ENCODE results near the gene ASPSCR1.

The ASPSCR1 gene

DNA sequence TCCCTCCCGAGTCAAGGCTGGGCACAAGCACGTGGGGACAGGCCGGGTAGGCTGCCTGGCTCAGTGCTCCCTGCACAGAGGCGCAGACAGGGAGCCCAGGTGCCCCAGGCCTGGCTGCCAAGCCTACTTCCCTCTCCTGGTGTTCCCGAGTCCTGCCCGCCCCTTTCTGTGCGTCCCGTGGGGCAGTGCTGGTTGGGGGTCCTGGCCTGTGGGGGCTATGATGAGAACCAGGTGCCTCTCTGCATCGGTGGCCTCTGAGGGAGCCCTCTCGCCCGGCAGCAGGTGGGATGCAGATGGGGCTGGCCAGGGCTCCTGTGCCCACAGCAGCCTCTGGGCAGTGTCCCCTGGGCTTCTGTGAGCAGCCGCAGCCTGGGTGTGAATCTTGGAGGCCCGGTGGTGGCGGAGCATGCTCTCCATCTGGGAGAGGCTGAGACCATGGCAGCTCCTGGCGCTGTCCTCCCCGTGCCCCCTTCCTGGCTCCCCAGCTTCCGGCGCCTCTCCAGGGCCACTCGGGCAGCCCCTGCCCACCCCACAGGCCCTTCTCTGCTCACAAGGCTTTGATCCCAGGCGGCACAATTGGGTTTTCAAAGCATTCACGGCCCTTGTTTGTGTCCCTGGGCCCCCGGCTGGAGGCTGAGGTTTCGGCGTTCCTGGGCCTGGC lies 38.0 kb downstream of the ASPSCR1 start:
- DNase-seq, result no peak

DNA sequence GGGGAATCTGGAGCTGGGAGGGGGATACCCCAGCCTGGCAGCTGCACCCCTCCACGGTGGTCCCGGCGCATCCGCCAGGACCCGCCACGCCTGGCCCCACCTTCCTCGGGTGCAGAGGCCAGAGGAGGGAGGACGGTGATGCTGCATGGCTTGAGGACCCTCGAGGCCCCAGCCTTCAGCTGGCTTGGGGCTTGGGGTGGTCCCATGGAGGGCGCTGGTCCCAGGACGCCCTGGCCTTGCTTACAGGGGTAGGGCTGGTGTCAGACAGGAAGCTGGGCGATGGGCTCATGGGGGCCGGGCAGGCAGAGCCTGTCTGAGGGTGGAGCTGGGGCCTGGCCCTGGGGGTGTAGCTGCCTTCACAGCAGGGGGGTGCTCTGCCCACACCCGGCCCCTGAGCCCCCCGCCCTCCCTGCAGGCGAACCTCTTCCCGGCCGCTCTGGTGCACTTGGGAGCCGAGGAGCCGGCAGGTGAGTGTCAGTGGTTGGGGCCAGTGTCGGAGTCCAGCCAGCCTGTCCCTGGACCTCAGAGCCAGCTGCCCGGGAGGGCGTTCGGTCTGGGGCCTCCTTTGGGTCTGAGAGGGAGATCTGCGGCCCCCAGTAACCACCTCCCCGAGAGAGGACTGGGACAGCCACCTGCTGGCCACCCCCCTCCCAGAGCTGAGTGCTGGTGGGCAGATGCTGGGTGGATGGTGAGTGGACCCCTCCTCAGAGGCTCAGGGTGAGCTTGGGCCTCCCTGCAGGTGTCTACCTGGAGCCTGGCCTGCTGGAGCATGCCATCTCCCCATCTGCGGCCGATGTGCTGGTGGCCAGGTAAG lies 38.8 kb downstream of the ASPSCR1 start:
- no peak for DNase-seq

DNA sequence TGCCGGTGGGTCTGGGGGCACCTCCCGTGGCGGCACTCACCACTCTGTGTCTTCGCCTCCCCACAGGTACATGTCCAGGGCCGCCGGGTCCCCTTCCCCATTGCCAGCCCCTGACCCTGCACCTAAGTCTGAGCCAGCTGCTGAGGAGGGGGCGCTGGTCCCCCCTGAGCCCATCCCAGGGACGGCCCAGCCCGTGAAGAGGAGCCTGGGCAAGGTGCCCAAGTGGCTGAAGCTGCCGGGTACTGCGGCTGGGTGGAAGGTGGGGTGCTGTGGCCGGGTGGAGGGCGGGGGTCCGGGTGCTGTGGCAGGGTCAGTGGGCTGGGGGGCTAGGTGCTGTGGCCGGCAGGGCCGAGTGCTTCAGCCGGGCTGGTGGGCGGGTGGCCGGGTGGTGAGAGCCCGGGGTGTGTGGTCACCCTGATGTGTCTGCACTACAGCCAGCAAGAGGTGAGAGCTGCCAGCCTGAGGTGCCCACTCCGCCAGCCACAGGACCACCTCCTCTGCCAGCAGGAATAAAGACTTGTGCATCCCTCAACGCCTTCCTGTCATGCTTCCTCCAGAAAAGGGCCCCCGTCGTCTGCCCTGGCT lies 39.5 kb downstream of the ASPSCR1 start:
- no peak for DNase-seq

DNA sequence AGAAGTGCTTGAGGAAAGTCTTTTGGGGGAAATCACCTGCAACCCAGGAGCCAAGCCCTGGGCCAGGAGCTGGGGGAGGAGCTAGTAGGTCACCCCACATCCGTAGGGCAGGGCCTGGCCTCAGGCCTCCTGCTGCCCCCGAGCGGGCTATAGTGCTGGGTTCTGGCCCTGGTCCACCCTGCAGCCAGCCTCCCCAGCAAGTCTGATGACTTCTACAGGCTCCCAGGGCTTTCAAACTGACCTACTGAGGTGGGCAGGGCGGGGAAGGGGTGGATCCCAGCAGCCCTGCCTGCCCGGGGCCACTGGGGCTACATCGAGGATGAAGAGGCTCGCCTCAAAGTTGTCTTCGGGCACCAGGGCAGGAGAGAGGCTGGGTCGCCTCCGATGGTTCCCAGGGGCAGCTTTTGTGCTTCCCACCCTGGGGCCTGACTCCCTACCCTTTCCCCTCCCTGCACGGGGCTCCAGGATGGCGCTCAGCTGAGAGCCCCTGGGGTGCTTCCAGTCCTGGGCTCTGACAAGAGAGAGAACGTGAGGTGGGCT lies 40.3 kb downstream of the ASPSCR1 start:
- DNase-seq, result no peak

DNA sequence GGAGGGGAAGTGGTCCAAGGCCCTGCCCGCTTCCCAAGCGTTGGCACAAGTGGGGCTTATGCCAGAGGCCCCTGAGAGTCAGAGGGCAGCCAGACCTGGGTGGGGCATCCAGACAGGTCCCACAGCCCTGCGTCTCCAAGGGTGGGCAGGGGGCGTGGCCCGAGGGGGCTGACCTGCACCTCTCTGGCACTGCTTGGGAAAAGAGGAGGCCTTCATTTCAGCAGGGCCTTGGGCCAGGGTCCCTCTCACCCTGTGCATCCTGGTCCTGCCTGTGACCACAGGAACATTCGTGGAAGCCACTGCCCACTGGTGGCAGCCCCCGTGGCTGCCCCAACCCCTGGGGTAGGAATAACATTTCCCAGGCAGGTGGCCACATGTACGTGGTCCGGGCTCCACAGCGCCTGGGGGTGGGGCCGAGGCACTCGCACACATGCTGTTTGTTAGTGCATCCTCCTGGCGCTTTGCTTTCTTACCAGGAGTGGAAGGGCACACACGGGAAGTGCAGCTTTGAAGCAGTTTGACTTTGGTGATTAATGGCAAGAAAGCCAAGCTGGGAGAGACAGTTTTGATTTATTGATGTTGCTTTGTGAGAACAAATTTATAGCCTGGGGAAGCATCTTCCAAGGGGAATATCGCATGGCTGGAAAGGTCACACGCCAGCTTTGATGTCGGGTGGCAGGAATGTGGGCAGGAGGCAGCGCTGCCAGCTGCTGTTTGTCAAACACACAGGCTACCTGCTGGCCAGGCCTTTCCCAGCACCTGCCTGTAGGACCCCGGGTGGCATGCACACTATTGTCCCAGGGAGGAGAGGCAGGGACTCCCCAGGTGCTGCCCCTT lies 40.9 kb downstream of the ASPSCR1 start:
- DNase-seq, result no peak

DNA sequence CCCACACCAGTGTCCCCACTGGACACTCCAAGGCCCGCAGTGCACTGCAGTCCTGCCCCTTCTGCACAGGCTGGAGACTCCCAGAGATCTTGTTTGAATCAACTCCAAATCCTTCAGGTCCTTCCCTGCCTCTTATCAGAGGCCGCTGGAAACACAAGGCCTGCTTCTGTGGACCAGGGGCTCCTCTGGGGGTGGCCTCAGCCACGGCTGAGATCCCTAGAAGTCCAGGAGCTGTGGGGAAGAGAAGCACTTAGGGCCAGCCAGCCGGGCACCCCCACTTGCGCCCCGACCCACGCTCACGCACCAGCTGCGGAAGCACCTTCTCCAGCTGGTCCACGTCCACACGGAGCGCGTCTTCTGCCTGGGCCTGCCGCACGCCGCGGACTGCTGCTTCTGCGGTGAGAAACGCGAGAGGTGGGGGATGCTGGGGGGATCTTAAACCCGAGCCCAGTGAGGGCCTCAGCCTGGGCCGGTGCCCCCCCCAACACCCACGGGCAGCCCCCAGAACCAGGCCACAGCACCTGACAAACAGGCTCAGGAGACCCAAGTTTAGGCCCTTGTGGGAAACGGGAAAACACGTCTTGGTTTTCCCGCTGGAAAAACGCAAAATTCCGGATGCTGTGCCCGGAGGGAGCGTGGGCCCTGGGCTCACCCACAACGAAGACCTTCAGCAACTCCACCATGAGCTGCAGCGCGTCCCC lies 41.7 kb downstream of the ASPSCR1 start:
- DNase-seq, result no peak

DNA sequence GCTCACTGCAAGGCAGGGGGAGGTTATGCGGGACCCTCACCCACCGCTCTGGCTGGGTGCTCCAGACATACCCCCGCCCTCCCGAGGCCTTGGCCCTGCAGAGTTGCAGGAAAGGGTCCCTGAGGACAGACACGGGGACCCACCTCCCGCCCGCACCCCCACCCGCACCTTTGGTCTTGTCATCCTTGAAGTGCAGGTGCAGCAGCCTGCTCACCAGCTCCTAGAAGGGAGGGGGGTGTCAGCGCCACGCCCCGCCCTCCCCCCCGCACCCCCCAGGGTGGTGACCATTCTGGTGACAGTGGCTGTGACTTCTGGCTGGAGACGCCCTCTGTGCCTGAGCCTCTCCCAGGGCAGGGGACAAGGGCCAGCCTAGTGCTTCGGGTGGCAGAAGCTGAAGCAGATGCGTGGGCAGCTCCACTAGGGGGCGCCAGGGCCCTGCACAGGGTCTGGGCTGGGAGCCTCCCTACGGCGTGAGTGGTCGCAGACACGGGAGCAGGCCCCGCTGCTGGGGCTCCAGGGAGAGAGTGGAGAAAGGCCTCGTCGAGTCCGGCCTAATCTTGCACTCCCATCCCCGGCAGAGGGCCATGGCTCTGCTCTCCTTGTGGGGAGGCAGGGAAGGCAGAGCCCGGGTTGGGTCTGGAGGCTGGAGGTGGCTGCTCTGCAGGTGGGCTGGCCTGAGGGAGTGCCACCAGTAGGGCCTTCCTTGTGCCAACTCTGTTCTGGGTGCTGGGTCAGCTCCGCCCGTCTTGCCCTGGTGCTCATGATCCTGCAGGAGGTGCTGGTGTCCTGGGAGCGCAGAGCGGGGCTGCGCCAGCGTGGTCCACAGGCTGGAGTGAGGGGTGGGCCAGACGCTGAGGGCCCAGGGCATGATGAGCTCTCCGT lies 42.5 kb downstream of the ASPSCR1 start:
- peak; percentile 60 for DNase-seq

DNA sequence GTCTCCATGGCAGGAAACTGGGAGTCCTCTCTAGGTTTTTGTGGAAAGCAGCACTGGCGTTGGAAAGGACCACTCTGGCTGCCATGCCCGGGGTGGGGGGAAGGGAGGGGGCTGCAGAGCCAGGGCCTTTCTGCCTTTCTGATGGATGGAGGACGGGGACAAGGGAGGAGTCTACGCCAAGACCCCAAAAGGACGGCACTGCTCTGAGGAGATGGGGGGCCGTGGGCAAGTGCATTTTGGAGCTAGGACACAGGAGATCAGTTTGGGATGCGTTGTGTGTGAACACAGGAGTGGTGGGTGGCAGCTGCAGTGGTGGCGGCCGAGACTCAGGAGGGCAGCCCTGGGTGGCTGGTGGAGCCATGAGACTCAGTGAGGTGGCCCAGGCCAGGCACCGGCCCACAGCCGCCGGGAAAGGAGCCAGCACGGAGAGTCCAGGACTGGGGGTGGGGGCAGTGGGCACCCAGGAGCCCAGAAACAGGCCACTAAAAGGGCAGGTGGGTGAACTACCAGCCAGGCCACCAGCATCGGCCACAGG lies 43.2 kb downstream of the ASPSCR1 start:
- DNase-seq, result no peak

DNA sequence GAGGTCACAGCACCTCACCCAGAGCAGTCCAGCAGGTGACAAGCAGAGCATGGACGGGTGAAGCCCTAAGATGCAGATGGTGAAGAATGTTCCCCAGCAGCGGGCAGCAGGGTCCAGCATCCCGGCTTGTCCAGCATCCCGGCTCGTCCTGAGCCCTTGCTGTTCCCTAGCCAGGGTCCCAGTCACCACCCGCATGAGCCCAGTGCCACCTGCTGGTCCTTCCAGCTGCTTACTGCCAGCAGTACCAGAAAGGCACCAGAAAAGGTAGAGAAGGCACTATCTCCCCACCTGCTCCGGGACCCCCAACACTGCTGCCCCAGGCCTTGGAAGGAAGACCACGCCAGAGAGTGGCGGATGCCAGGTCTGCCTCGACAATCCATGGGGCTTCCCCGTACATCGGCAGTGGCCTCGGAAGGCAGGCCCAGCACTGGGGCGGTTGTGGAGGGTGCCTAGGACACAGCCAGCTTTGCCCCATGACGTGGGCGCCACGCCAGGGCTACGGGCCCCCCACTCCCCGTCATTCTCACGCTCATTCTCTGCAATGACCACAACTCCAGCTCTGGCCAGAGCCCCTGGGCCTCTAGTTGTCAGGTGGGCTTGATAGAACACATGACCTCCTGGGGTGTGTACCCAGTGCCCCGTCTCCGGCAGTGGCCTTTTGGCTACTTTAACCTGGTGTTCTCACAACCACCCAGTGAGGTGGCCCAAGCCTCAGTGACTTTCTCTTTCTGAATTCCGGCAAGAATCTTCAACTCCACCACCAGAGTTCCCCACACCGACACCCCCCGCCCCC lies 43.9 kb downstream of the ASPSCR1 start:
- DNase-seq, result peak; percentile 60

DNA sequence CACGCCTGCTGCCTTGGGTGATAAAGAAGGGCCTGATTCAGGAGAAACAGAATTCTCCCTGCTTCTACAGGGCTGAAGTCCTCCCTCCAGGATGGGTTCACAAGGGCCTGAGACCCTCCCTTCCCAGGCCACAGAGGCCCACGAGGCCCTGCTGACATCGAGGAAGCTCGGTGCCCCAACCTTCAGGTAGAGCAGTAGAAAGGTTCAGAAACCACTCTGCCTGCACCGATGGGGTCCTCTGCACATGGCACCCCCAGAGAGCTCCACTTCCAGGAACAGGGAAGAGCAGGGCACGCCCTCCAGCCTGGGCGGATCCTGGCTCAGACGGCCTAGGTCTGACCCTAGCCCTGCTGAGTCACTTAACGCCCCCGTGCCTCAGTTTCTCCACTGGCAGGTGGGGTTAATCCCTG lies 44.5 kb downstream of the ASPSCR1 start:
- no peak for DNase-seq

DNA sequence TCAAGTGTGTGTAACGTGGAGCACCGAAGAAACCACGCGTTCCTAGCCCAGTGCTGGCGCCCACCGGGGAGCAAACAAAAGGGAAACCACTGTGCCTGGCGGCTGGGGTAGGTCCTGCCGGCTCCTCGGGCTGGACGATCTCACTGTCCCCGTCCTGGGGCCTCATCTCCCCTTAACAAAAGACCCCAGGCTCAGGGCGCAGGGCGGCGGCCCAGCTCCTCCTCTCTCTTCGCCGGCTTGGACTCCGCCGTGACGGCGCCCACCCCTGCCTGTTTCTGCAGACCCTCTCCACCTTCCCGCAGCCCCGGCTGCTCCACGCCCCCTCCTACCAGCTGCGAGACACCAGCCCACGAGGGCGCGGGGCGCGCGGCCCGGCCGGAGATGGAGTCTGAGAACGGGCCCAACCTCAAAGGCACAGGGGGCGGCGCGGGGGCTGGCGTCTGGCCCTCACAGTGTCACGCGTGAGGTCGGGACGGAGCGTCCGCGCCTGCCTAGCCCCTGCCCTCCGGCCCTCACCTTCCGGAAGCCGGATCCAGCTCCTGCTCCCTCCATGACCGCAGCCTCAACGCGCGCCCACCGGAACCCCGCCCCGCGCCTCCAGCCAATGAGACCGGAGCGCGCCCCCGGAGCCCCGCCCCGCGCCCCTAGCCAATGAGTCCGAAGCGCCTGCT lies 45.0 kb downstream of the ASPSCR1 start, which contains the start of gene CENPX:
Gene CENPX (minus strand): TSS at position 569 of the 671 bp plus-strand sequence. CDS start 17 bp downstream, at position 552.
- DNase-seq, result no peak

DNA sequence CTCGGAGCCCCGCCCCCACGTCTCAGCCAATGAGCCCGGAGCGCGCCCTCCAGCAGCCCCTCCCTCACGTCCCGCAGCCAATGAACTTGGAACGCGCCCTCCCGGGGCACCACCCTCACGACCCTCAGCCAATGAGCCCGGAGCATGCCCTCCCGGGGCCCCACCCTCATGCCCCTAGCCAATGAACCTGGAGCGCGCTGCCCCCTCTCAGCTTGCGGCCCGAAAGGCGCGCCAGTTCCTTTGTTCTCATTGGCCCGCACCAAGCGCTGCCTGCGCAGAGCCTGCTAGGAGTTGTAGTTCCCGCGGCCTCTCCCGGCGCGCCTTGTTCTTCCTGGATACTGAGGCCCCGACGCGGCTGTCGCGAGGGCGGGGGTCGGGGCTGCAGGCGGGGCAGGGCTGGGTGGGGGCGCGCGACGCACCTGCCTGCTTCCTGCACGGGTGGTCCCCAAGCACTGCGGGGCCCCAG lies 45.6 kb downstream of the ASPSCR1 start, which contains the start of gene LRRC45:
Gene LRRC45 (plus strand): TSS at position 325 of the 466 bp plus-strand sequence. CDS start 339 bp downstream, outside the sequence.
- peak; percentile 100 for DNase-seq

DNA sequence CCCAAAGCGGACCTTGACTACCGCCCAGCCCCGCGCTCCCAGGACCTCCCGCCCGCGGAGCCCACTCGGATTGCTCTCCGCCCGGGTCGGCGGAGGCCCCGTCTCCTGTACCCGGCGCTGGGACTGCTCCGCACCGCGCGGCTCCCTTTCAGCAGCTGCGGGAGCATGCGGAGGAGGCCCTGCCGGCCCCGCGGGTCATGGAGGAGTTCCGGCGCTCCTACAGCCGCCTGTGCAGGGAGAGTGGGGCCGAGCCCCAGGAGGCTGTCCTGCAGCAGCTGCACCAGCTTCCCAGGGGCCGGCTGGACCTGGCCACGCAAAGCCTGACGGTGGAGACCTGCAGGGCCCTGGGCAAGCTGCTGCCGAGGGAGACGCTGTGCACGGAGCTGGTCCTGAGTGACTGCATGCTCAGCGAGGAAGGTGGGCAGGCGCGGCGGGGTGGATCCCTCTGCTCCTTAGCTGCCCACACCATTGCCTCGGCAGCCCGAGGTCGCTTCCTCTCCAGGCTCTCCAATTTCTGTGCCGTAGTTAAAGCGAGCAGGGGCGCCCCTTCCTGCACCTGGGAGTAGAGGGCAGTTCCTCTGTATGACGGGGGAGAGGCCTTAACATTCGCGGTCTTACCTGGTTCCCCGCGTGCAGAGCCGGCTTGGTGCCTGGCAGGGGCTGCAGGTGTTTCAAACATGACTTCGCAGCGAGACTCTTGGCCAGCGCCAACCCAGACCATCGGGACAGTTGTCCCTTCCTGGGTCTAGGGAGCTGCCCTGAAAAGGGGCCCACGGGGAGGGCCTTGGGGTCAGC lies 46.2 kb downstream of the ASPSCR1 start:
- DNase-seq, result no peak

DNA sequence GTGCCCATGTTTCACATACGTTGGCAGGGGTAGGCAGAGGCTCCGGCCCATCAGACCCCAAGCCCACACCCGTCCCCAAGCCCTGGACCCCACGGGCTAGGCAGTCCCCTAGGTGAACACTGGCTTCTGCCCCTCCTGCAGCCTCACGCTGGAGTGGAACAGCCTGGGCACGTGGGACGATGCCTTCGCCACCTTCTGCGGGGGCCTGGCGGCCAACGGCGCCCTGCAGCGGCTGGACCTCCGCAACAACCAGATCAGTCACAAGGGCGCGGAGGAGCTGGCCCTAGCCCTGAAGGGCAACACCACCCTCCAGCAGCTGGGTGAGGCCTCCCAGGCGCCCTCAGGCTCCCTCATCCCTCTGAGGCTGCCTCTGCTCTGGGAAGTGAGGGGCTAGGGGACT lies 47.4 kb downstream of the ASPSCR1 start:
- DNase-seq, result no peak

DNA sequence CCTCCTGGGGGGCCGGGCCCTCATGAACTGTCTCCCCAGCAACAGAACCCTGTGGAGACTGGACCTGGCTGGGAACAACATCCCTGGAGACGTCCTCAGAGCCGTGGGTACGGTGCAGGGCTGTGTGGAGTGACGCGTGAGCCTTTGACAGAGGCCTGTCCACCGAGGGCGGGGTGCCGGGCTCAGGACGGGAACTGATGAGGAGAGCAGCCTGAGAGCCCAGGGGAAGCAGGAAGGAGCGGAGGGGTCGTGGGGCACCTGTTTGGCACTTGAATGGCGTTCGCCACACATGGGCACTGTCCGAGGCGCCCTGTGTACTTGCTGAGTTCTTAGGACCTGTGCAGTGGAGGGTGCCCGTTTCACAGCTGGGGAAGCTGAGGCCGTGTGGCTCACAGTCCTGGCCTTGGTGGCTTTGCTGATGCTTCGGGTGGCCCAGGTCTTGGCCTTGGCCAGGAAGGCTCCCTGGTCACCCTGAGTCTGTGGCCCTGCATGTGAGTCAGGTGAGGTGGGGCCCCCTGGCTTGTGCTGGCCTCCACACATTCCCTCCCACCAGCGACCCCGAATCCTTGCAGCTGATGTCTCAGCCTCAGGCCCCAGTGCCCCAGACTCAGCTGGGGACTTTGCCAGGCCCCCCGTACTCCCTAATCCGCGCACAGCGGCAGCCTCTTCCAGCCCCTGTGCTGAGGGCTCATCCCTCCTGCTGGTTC lies 48.1 kb downstream of the ASPSCR1 start:
- no peak for DNase-seq

DNA sequence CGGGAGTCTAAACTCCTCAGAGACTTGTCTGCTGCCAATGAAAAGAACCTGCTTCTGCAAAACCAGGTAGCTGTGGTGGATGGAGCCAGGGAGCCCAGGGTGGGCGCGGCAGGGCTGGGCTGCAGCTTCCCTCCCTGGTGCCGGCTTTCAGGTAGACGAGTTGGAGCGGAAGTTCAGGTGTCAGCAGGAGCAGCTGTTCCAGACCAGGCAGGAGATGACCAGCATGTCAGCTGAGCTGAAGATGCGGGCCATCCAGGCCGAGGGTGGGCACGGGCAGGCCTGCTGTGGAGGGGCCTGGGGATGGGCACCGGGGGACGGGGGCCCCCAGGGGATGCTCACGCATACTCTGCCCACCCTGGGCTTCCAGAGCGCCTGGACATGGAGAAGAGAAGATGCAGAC lies 50.8 kb downstream of the ASPSCR1 start:
- no peak for DNase-seq

DNA sequence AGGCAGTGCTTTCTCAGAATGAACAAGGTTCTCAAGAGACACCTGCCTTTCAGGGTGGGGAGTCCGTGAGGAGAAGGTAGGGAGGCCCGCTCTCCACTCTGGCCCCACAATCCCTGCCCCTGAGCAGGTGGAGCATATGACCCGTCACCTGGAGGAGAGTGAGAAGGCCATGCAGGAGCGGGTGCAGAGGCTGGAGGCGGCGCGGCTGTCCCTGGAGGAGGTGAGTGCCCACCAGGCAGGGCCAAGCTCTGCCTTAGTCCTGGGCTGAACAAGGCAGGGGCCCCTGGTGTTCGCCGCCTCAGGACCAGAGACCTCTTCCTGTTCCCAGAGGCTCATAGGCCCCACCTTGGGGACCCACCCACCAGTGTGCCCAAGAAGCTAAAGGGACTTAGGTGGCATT lies 51.5 kb downstream of the ASPSCR1 start:
- no peak for DNase-seq

DNA sequence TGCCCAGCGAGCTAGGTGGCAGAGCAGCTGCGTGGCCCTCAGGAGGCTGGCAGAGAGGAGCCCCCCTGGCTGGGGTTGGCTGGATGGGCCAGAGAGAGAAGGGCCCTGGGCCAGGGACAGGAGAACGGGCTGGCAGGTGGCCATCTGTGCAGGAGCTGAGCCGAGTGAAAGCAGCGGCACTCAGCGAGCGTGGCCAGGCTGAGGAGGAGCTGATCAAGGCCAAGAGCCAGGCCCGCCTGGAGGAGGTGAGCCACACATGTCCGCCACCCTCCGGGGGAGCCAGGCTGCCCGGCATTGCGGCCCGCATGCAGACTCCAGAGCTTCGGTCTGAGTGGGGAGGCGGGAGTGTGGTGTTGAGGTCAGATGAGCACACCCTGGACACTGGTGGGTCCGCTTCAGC lies 52.0 kb downstream of the ASPSCR1 start:
- DNase-seq, result no peak
